Measurements from ENCODE around the gene CXCL11.

DNA sequence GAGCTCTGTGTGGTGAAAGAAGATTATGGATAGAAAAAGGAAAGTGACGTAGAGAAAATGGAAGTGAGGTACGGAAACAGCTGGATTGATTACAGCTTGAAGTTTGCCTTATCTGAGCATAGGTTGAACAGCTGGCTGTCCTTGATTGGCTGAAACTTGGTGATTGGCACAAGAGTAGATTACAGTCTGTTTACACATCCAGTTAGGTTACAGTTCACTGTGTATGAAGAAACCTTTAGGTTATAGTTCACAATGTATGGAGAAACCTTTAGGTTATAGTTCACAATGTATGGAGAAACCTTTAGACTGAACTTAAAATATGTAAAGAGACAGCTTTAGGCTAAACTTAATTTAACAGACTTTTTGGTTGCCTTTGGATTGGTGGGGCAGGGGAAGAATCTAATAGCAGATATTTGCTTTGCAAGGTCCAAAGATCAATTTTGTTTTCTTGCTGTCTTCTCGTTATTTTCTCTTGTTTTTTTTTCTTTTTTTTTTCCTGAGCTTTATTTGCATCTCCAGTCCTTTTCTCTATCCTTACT is 23.1 kb upstream of the CXCL11 start:
- TF ChIP-seq CTCF (IDR thresholded peaks at IDR 0.05; ENCODE audit: low read depth, low read length, poor library complexity, severe bottlenecking), result no peak
- TF ChIP-seq EZH2phosphoT487 (IDR thresholded peaks at IDR 0.05; ENCODE audit: borderline replicate concordance, low read length), result no peak
